Measurements from ENCODE around the gene NSMCE1. TPM values are rescaled to one million over a fixed set of nuclear protein-coding genes. Genes with fewer than 3 reads are reported as not detected.

The NSMCE1 gene
- total and polyA plus RNA-seq, 7 donors: 32.5 to 65.2 (median 51.0) TPM

- 94 to 95% methylated on average over 8 of the region's 8 CpGs for WGBS, 2 donors
- intact Hi-C loops (cut with DNase I): no loop called here
- H3K4me1 ChIP-seq: peaks cover 0 to 20% (median 18%) of the 10 kb centered on the region in 4 donors
- H3K27ac ChIP-seq: no peak overlapping the region
- H3K9me3 ChIP-seq: no peaks in the 10 kb centered on the region
- no peaks in the 10 kb centered on the region for H3K27me3 ChIP-seq
- peaks cover 0 to 32% (median 0%) of the 10 kb centered on the region in 4 donors for H3K36me3 ChIP-seq
- no peak for DNase-seq
- TF ChIP-seq EP300 (IDR thresholded peaks at IDR 0.05) (no peak), POLR2A (IDR thresholded peaks at IDR 0.05) (no peak), POLR2AphosphoS5 (IDR thresholded peaks at IDR 0.05) (no peak), CTCF (IDR thresholded peaks at IDR 0.05) (no peak)
- no peak overlapping the region for H3K4me3 ChIP-seq
These were observed 48.0 kb downstream of the NSMCE1 start for GRCh38 chr16:27220527-27220926.

GRCh38 chr16:27220120-27220519, 48.5 kb downstream of the NSMCE1 start:
- TF ChIP-seq CTCF (IDR thresholded peaks at IDR 0.05): no peak
- no peak for TF ChIP-seq POLR2AphosphoS5 (IDR thresholded peaks at IDR 0.05)
- TF ChIP-seq EP300 (IDR thresholded peaks at IDR 0.05): no peak
- TF ChIP-seq POLR2A (IDR thresholded peaks at IDR 0.05): no peak
- peaks cover 0 to 20% (median 18%) of the 10 kb centered on the region in 4 donors for H3K4me1 ChIP-seq
- 93 to 95% methylated on average over 9 of the region's 9 CpGs for WGBS, 2 donors
- intact Hi-C loops (cut with DNase I): no loop called here
- H3K4me3 ChIP-seq: no peak overlapping the region
- H3K36me3 ChIP-seq: peaks cover 0 to 32% (median 0%) of the 10 kb centered on the region in 4 donors
- no peaks in the 10 kb centered on the region for H3K9me3 ChIP-seq
- DNase-seq: no peak
- H3K27me3 ChIP-seq: no peaks in the 10 kb centered on the region
- H3K27ac ChIP-seq: no peak overlapping the region

GRCh38 chr16:27219161-27219560, 49.4 kb downstream of the NSMCE1 start:
- no peak overlapping the region for H3K27ac ChIP-seq
- peaks cover 0 to 32% (median 0%) of the 10 kb centered on the region in 4 donors for H3K36me3 ChIP-seq
- intact Hi-C loops (cut with DNase I): no loop called here
- H3K4me3 ChIP-seq: no peak overlapping the region
- DNase-seq: no peak
- peaks cover 0 to 20% (median 18%) of the 10 kb centered on the region in 4 donors for H3K4me1 ChIP-seq
- H3K27me3 ChIP-seq: no peaks in the 10 kb centered on the region
- no peaks in the 10 kb centered on the region for H3K9me3 ChIP-seq
- 90 to 91% methylated on average over 10 of the region's 10 CpGs for WGBS, 2 donors
- TF ChIP-seq POLR2A (IDR thresholded peaks at IDR 0.05) (no peak), EP300 (IDR thresholded peaks at IDR 0.05) (no peak), CTCF (IDR thresholded peaks at IDR 0.05) (no peak), POLR2AphosphoS5 (IDR thresholded peaks at IDR 0.05) (no peak)

- no peaks in the 10 kb centered on the region for H3K9me3 ChIP-seq
- 95 to 97% methylated on average over 9 of the region's 9 CpGs for WGBS, 2 donors
- H3K27ac ChIP-seq: no peak overlapping the region
- TF ChIP-seq EP300 (IDR thresholded peaks at IDR 0.05) (no peak), POLR2AphosphoS5 (IDR thresholded peaks at IDR 0.05) (no peak), CTCF (IDR thresholded peaks at IDR 0.05) (no peak), POLR2A (IDR thresholded peaks at IDR 0.05) (no peak)
- H3K27me3 ChIP-seq: no peaks in the 10 kb centered on the region
- peaks cover 0 to 35% (median 0%) of the 10 kb centered on the region in 4 donors for H3K36me3 ChIP-seq
- peaks cover 0 to 20% (median 18%) of the 10 kb centered on the region in 4 donors for H3K4me1 ChIP-seq
- intact Hi-C loops (cut with DNase I): no loop called here
- no peak for DNase-seq
- no peak overlapping the region for H3K4me3 ChIP-seq
These were observed 49.8 kb downstream of the NSMCE1 start for GRCh38 chr16:27218756-27219155.

GRCh38 chr16:27217256-27217655, 51.3 kb downstream of the NSMCE1 start:
- H3K27ac ChIP-seq: no peak overlapping the region
- H3K4me3 ChIP-seq: no peak overlapping the region
- H3K36me3 ChIP-seq: peaks cover 0 to 39% (median 0%) of the 10 kb centered on the region in 4 donors
- WGBS, 2 donors: 86 to 91% methylated on average over 10 of the region's 10 CpGs
- peaks cover 0 to 8% (median 6%) of the 10 kb centered on the region in 4 donors for H3K4me1 ChIP-seq
- DNase-seq: no peak
- H3K9me3 ChIP-seq: no peaks in the 10 kb centered on the region
- TF ChIP-seq POLR2A (IDR thresholded peaks at IDR 0.05) (no peak), EP300 (IDR thresholded peaks at IDR 0.05) (no peak), POLR2AphosphoS5 (IDR thresholded peaks at IDR 0.05) (no peak), CTCF (IDR thresholded peaks at IDR 0.05) (no peak)
- H3K27me3 ChIP-seq: no peaks in the 10 kb centered on the region
- intact Hi-C loops (cut with DNase I): no loop called here
